Measurements from ENCODE around the gene RND1.
"Not testable (repeated sequence)": the region's sequence is repeated elsewhere in the genome, so short reads cannot be mapped to it uniquely, and the experiment has no call there.

RND1 gene

DNA sequence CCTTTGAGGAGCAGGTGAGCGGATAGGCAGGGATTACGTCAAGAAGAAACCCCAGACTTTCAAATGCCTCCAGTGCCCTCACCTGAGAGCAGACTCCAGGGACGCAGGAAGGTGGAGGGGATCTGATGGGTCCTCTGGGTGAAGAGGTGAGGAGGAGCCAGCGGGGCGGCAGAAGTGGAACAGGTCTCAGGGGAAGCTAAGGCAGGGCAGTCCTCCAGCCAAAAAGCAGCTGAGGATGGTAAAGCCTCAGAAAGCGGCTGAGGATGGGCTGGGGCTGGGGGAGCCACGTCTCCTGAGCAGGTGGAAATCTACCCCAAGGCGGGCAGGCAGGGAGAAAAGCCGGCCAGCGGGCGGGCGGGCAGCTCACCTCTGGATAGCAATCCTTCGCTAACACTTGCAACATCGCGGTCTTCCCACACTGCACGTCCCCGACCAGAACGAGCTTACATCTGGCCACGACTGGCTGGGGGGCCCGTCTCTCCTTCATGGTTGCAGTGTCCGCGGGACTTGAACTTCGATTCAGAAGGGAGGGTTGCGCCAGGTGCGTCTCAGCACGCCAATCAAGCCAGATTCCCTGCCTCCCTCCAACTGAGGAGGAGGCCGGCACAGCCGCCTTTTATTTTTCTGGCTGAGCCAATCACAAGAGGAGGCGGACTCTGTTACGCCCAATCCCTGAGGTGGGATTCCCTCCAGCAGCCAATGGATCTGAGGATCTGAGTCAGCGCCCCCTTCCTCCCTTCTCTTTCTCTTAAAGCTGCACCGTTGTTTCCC, at the start of gene RND1:
RND1 (minus strand) TSS at position 590 of the 771 bp plus-strand sequence; CDS start at position 487, 103 bp downstream.
- DNase-seq, result peak; percentile 92

DNA sequence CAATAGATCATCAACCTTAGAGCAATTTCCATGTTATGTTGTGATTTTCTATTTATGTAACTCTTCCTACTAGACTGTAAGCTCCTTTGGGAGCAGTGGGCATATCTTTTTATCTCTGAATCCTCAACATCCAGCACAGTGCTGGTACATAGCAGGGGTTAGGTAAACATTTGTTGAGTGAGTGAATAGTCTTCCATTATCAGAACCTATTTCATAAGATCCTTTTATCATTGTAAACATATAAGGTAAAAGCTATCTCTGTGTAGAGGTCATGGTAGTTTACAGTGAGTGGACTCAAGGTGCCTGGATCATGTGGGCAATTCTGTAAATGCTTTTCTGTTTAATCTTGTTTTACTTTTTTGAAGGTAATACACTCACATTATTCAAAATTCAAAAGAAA, 44.5 kb upstream of the RND1 start:
- no peak for DNase-seq

DNA sequence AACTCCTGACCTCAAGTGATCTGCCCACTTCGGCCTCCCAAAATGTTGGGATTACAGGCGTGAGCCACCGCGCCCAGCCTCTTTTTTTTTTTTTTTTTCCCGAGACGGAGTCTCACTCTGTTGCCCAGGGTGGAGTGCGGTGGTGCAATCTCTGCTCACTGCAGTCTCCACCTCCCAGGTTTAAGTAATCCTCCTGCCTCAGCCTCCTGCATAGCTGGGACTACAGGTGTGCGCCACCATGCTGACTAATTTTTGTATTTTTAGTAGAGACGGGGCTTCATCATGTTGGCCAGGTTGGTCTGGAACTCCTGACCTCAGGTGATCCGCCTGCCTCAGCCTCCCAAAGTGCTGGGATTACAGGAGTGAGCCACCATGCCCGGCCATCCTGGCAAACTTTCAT, 44.0 kb upstream of the RND1 start:
- not testable (repeated sequence) for DNase-seq

DNA sequence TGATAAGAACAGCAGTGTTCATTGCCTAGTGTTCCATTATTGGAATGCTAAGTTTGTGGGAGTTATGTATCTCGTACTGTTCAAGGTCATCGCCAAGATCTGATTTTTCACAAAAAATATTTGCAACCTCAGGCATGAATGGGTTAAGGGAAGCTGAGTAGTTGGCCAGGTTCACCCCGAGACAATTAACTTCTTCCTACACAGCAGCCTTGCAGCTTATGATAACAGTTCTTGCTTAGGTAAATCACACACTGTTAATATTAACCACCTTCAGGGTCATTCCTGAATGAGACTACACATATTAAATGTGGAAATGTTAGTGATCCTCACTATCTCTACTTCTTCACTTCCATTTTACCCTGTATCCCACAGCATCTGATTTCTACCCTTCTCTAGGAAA, 41.6 kb upstream of the RND1 start:
- no peak for DNase-seq

DNA sequence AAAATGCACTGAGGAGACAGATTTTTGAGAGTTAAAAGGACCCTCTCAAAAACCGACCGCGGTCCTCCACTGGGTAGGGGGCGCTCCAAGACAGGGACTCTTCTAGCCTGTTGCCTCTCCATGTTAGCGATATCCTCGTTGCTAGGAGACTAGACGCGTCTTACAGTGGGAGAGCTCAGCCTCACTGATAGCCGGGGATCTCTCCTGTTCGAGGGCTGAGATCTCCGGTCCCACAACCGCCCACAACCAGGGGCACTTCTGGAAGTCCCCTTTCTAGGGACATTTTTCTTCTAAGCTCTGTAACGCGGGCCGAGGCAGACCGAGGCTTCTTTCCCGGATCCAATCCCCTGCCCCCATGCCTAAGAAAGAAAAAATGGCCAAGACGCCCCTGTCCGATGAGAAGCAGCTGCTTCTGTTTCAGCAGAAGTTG, 38.3 kb upstream of the RND1 start:
- DNase-seq, result peak; percentile 91

DNA sequence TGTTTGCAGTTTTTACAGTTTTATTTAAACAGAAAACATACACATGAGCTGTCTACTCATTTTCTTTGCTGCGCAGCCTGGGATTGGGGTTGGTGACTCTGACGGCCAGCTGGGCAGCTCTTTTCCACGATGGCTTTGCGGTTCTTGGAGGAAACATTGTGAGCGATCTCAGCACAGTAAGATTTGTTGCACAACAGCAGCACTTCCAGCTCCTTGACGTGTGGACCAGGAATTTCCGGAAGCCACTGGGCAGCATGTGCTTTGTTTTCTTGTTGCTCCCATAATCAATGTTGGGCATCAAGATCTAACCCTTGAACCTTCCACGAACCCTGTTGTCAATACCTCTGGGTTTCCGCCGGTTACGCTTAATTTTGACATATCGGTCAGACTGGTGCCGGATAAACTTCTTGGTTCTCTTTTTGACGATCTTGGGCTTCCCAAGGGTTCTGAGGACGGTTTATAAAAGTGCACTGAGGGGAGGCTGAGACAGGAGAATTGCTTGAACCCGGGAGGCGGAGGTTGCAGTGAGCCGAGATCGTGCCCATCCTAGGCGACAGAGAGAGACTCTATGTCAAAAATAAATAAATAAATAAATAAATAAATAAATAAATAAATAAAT, 37.8 kb upstream of the RND1 start:
- no peak for DNase-seq

DNA sequence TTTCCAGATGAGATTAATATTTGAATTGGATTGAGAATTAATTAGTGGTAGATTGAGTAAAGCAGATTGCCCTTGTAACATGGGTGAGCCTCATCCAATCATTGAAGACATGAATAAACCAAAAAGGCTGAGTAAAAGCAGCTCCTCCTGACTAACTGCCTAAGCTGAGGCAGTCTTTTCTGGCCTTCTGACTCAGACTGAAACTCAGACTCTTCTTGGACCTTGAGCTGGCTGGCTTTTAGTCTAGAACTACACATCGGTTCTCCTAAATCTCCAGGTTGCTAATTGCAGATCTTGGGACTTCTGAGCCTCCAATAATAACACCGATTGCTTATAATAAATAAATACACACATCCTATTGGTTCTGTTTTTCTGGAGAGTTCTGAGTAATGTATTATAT, 35.6 kb upstream of the RND1 start:
- no peak for DNase-seq

DNA sequence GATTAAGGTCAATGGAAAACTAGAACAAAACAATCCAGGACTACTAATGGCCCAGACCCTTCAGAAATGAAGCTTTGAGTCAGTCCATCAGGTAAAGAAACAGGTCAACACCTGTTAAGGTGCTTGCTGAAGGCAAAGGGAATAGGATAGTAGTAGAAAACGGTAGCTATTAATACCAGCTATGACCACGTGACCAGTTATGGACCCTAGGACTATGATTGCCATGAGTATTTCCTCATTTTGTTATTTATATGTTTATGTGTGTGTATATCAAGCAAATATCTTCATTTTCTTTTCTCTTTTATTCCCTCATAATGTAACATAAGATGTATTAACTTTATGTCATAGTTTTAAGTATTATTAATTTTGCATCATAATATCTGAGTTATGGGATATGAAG, 34.0 kb upstream of the RND1 start:
- DNase-seq, result no peak

DNA sequence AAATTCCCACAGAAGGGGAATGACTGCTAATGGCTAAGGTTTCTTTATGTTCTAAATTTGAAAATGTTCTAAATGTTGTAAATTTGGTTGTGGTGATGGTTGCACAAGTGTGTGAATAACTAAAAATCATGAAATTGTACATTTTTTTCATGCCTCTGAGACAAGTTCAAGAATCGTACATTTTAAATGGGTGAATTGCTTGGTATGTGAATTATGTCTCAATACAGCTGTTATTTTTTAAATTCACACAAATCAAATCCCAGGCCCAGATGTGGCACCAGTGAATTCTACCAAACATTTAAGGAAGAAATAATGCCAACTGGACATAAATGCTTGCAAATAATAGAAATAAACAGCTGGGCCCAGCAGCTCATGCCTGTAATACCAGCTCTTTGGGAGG, 28.6 kb upstream of the RND1 start:
- no peak for DNase-seq

DNA sequence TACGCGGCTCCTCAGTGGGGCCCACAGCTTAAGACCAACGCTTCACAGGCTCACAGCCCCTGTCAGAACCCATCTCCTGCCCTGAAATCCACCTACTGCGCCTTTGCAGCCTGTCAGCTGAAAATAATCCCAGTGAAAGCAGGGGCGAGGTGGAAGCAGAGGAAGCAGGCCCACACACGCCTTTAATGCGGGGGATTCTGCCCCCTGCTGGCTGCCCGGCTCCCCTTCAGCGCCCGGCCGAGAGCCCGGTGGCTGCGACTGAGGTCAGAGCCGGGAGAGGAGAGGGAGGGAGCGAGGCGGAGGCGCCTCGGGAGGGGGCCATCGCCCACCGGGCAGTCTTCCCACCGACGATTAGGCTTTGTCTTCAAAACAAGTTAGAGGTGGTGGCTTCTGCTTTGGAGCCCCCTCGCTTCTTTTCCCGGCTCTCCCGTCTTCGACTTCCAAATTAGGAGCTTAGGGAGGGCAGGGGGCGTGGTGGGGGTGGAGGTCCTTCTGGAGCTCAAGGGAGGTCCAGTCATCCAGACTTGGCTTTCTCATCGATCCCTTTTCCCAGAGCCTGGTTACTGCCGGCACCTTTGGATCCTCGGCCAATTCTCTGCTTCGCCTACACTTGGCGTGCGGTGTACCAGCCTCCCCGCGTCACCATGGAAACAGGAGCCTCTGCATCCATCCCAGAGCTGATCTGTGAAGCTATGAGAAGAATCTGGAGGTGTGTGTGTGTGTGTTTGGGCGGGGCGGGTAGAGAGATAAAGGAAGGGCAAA, 25.2 kb upstream of the RND1 start:
- DNase-seq, result peak; percentile 79

DNA sequence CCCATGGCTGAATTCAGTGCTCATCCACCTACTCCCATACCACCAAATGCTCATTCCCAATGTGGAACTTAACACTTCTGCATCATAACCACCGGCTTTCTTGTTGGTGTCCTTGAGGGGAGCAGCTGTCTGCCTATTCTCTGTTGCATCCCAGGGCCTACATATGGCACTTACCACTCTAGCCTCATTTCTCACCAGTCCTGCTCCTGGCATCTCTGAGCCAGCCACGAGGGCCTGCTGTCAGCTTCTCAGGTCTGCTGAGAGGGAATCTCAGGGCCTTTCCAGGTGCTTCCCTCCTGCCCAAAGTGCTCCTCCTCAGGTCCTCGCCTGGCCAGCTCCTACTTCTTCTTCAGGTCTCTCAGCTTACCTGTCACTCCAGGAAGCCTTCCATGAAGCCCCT, 24.0 kb upstream of the RND1 start:
- DNase-seq, result no peak

DNA sequence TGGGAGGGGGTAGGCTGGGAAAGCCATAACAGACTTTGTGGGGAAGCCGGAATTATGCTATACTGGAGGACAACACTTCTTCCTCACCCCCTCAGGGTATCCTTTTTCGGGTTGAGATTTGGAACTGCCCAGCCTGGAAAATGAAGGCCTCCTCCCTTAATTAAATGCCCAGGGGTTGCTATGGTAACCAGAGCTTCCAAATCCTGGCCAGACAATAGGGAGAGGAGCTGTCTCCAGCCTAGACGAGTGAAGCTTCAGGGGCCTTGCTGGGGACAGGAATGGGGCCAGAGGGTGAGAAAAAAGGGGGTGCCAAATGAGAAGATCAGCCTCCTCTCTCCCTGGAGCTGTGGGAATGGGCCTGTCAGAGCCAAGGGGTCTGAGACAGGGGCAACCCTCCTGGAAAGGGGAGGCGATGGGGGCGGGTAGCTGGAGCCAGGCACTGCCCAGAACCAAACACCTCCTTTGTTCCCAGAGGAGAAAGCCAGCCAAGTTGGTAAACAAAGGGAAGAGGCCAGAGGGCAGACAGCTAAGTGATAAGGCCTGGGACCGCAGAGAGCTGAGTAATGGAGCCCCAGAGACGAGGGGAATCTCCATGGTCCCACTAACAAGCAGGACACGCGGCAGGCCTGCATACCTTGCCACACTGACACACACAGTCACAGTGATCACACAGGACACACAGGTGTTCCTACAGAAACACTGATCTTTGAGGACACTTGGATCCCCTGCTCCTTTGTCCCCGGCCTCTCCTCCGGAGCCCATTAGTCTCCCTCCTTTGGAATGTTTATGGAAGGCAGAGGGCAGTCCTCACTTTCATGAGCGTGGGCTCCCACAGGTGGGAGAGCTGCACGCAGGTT, 17.9 kb upstream of the RND1 start:
- DNase-seq, result no peak

DNA sequence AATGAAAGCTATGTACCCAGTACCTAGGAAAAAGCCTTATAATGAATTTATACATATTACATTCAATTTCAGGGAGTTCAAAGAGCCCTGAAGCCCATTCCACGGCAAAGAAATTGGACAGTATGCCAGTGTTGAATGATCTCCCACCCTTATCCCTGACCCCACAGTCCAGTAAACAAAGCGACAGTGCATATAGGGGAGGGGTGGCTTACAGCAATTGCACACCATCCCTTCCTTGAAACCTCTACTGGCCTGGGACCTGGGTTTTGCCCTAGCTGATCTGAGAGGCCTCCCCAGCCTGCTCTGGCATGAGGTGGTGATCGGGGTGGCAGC, 17.3 kb upstream of the RND1 start:
- no peak for DNase-seq

DNA sequence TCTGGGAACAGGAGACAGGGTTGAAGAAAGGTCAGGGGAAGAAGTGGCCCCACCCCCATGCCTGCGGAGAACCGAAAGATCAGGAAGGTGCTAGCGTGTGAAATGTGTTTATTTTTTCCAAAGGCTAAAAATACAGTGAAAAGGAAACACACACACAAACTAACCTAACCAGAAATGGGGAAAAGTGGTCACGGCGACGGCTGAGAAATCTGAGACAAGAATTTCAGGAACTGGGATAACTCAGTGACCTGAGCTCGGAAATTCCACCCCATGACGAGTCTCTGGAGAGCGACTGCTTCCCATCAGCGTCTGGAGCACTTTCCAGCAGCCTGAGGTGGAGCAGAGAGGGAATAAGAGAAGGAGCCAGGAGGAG, 16.6 kb upstream of the RND1 start:
- DNase-seq, result no peak

DNA sequence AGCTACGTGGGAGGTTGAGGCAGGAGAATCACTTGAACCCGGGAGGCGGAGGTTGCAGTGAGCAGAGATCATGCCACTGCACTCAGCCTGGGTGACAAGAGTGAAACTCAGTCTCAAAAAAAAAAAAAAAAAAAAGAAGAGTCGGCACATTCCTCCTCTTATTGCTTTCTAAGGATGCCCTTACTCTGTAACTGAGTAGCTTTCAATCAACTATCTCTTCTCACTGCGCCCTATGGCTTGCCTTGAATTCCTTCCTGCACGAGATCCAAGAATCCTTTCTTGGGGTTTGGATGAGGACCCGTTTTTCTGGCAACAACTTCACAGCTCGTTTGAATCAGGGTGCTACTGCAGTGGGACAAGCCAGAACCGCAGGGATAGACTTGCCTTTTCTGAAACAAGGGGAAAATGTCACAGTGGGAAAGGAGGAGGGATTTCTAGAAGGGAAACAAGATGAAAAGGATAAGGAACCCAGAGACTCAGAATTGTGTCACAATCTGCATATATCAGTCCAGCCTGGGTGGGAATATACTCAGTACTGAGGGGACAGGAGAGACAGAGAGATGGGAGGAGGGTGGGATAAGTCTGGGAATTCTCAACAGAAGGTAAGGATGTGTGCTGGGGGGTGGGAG, 16.1 kb upstream of the RND1 start:
- no peak for DNase-seq

DNA sequence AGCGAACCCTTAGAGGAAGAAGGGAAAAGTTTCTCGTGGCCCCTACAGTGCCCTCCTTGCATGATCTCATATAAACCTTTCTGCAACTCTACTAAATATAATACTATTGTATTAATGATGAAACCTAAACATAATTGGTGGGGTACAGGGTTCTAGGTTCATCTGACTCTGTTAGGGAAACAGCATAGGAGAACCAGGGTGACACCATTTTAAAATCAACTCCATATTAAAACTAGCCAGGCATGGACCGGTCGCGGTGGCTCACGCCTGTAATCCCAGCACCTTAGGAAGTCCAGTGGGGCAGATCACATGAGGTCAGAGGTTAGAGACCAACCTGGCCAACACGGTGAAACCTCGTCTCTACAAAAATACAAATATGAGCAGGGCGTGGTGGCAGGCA, 15.0 kb upstream of the RND1 start:
- DNase-seq, result no peak

DNA sequence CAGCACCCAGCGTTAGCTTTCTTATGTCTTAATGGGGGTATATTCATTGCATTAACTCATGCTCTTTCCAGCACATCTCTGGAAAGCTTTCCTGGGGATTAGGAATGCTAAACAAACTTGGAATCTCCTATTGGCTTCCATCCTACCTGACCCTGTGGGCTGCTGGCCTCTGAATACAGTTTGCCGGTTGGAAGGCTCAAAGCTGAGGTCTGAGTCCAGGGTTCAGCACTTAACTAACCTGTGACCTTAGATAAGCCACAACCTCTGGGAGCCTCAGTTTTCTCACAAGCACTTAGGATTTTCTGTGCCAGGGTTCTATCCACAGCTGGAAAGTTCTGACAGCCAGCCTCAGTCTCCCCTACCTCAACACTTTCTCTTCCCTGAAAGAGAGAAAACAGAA, 12.9 kb upstream of the RND1 start:
- DNase-seq, result no peak

DNA sequence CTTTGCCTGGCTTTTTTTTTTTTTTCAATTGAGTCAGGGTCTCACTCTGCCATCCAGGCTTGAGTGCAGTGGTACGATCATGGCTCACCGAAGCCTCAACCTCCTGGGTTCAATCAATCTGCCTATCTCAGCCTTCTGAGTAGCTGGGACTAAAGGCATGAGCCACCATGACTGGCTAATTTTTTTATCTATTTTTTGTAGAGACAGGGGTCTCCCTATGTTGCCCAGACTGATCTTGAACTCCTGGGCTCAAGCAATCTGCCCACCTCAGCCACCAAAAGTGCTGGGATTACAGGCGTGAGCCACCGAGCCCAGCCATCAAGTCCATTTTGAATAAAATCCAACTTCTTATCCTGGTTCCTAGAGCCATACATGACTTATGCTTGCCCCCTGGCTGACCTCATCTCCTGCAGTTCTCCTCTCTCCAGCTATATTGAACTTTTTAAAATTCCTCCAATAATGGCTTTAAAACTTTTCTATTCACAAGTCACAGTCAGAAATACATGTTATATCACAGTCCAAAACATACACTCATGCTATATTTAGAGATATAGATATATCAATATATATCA, 10.4 kb upstream of the RND1 start:
- no peak for DNase-seq

DNA sequence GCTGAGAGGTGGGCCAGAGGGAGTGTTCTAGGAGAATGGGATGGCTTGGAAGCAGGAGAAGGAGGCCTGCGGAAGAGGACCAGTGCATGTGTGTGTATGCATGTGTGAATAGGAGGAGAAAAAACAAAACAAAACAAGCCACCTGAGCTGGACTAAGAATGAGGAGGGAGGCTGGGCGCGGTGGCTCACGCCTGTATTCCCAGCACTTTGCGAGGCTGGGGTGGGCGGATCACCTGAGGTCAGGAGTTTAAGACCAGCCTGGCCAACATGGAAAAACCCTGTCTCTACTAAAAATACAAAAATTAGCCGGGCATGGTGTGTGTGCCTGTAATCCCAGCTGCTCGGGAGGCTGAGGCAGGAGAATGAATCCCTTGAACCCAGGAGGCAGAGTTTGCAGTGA, 7.9 kb upstream of the RND1 start:
- DNase-seq, result not testable (repeated sequence)

DNA sequence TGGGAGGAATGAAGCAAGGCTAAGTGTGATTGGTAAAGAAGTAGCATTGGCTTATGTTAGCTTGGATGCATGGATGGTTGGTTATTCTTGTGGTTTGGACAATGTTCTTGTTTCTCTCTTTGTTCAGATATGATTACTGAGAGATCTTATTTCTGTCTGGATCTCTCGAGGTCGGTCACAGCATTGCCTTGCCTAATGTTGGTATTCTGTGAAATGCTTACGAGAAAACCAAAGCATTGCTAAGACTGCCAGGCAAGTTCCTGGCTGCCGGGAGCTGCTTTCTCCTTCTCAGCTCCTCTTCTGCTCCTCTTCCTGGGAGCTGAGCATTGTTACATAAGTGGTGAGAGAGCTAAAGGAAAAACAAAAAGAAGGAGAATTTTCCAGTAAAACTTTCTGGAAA, 7.4 kb upstream of the RND1 start:
- DNase-seq, result no peak

DNA sequence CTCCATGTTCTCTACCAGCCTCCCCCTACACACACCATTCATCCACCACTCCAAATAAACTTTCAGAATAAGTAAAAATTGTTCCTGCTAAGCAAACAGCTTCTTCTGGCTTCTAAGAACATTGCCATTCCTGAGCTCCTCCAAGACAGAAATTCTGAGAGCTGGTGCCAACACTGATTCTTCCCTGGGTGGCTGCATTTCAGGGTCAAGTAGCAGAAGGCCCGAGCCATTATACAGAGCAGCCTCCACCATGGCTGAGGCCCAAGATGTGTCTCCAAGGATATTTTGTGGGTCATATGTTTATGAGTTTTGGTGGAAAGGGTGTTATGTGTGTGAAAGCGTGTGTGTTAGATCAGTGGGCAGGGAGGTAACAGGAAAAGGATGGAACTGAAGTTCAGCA, 3.5 kb upstream of the RND1 start:
- no peak for DNase-seq

DNA sequence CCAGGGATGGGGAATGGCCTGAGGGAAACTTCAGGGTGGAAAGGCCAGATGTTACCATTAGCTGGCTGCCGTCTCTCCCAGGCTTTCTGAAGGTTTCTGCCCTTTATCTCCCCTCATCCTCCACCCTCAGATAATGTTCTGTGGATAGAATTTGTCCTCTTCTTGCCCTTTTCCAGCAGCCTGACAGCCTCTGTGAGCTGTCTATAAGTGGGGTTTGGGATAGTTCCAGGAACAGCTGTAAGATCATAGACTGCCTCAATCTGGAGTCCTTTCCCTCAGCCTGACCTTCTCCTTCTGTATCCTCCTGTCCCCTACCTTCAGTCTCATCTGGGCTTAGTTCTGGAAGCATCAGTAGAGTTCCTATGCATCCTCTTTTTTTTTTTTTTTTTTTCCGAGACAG, 2.8 kb upstream of the RND1 start:
- no peak for DNase-seq
